ENCODE results near the gene ABRACL.

DNA sequence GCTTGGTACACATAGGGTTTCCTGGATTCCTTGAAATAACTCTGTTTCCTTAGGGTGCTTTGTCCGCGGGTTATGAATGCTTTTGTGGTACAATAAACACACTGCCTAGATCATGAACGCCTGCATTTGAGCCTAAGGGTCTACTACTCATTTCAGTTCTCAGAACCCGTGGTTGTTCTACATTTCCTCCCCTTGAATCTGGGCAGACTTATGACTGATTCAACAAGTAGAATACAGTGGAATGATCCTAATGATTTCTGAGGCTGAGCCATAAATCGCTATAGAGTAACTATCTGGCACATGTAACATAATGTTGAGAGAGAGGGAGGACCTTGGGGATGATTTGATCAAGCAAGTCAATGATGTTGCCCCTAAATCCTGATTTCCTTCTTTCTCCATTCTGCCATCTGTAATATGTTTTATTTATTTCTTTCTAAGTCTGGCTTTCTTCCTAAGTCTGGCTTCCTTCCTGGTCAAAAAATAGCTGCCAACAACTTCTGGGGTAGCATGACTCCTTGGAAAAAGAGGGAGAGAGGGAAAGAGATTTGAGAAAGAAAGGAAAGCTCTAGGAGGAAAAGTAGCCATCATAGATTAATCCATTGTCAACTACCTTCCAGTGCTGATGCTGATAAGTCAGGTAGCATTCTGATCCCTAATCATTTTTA, 23.0 kb downstream of the ABRACL start:
- TF ChIP-seq CTCF (IDR thresholded peaks at IDR 0.05), result no peak
- no peak for TF ChIP-seq CHD4 (IDR thresholded peaks at IDR 0.05; ENCODE audit: borderline replicate concordance)
- TF ChIP-seq JUN (IDR thresholded peaks at IDR 0.05), result no peak
- no peak for TF ChIP-seq HDAC2 (IDR thresholded peaks at IDR 0.05)
- TF ChIP-seq SREBF2 (IDR thresholded peaks at IDR 0.05), result no peak
- no peak for TF ChIP-seq RFX5 (IDR thresholded peaks at IDR 0.05)

Data from A549 (cell line).